PC-3 (cell line): Measurements from ENCODE around the gene LGALS4. TPM values are rescaled to one million over a fixed set of nuclear protein-coding genes. Genes with fewer than 3 reads are reported as not detected.
"Not testable (repeated sequence)": the region's sequence is repeated elsewhere in the genome, so short reads cannot be mapped to it uniquely, and the experiment has no call there.

Source experiments
- ATAC-seq: fragments of 200-7000 bp; cut with Tn5 transposase; 2 replicates; pipeline ENCODE4 v1.9.1; 2020; ENCODE audit warnings: mild to moderate bottlenecking, moderate library complexity
- BruUV-seq: library from RNA; stranded (reverse); fragments of 400-500 nt; replicated peaks from 2 replicates; lab custom pipeline; 2021; lab: Mats Ljungman, UMichigan
- CTCF ChIA-PET: fragments of 300-600 bp; sonication (Branson Sonifier 250); formaldehyde crosslinking; loops from one replicate; lab custom pipeline; 2022; ENCODE audit warnings: antibody characterized with exemption; lab: Charles Lee
- POLR2A ChIA-PET: fragments of 300-600 bp; sonication (Branson Sonifier 250); formaldehyde crosslinking; loops from one replicate; lab custom pipeline; 2022; ENCODE audit warnings: antibody characterized with exemption; ENCODE audit not compliant: unreplicated experiment; lab: Charles Lee
- DNase-seq: peaks from one replicate; pipeline ENCODE4 v3.0.0-alpha.2; 2015
- H2AFZ ChIP-seq: fragments of 300-600 bp; sonication (generic); 2 replicates; pipeline ENCODE4 v1.6.0; 2016; ENCODE audit warnings: antibody characterized with exemption, low read length
- H3F3A ChIP-seq: fragments of 300-600 bp; sonication (generic); one replicate; pipeline ENCODE4 v1.6.0; 2017; ENCODE audit warnings: antibody characterized with exemption, low read length, control low read depth, mild to moderate bottlenecking; ENCODE audit not compliant: unreplicated experiment
- H3K27ac ChIP-seq: fragments of 300-600 bp; sonication (generic); 2 replicates; pipeline ENCODE4 v1.5.1; 2016; ENCODE audit warnings: mild to moderate bottlenecking, low read length
- H3K27me3 ChIP-seq: fragments of 300-600 bp; sonication (generic); 2 replicates; pipeline ENCODE4 v1.6.1; 2016; ENCODE audit warnings: low read length, mixed read lengths
- H3K36me3 ChIP-seq: fragments of 300-600 bp; sonication (generic); 2 replicates; pipeline ENCODE4 v1.6.1; 2016; ENCODE audit warnings: low read depth, mixed run types, low read length, mixed read lengths
- H3K4me1 ChIP-seq: fragments of 300-600 bp; sonication (generic); 2 replicates; pipeline ENCODE4 v1.5.1; 2016; ENCODE audit warnings: low read length; ENCODE audit not compliant: insufficient read depth
- H3K4me2 ChIP-seq: fragments of 300-600 bp; sonication (generic); 2 replicates; pipeline ENCODE4 v1.6.0; 2016; ENCODE audit warnings: low read length
- H3K4me3 ChIP-seq: fragments of 300-600 bp; sonication (generic); 2 replicates; pipeline ENCODE4 v1.5.1; 2016; ENCODE audit warnings: mild to moderate bottlenecking, low read length, mixed read lengths
- H3K79me2 ChIP-seq: fragments of 300-600 bp; sonication (generic); 2 replicates; pipeline ENCODE4 v1.6.1; 2017; ENCODE audit warnings: low read length, mixed read lengths
- H3K9ac ChIP-seq: fragments of 300-600 bp; sonication (generic); 2 replicates; pipeline ENCODE4 v1.6.0; 2016; ENCODE audit warnings: mild to moderate bottlenecking, low read length
- H3K9me2 ChIP-seq: fragments of 300-600 bp; sonication (generic); replicated peaks from 2 replicates; pipeline ENCODE4 v1.6.1; 2016; ENCODE audit warnings: mixed run types, low read length, mixed read lengths
- H3K9me3 ChIP-seq: fragments of 300-600 bp; sonication (generic); 2 replicates; pipeline ENCODE4 v1.6.1; 2016; ENCODE audit warnings: low read length, mixed read lengths
- H4K20me1 ChIP-seq: fragments of 300-600 bp; sonication (generic); 2 replicates; pipeline ENCODE4 v1.6.1; 2016; ENCODE audit warnings: low read length, mixed read lengths
- CTCF ChIP-seq: fragments of 300-600 bp; sonication (generic); conservative IDR thresholded peaks from 2 replicates; pipeline ENCODE4 v1.5.1; 2017; ENCODE audit warnings: antibody characterized with exemption, low read depth, mild to moderate bottlenecking, low read length
- EZH2 ChIP-seq: fragments of 300-600 bp; sonication (generic); IDR thresholded peaks from one replicate; pipeline ENCODE4 v1.6.1; 2017; ENCODE audit warnings: antibody characterized with exemption, mild to moderate bottlenecking, low read length; ENCODE audit not compliant: unreplicated experiment
- EZH2phosphoT487 ChIP-seq: fragments of 300-600 bp; sonication (generic); IDR thresholded peaks from 2 replicates; pipeline ENCODE4 v1.6.1; 2018; ENCODE audit warnings: mild to moderate bottlenecking, antibody characterized with exemption, low read length, borderline replicate concordance
- intact Hi-C: fragments of 100-400 bp; cut with micrococcal nuclease; formaldehyde crosslinking; loops from 2 replicates; pipeline ENCODE4 v1.9.0; 2023
- total RNA-seq: library from RNA; depleted of rRNA; stranded (reverse); fragments of >200 nt; gene quantifications from 2 replicates; pipeline ENCODE4 v1.2.3, GENCODE V29; 2014

LGALS4 gene
- total RNA-seq, 1 experiment from 2014 or later: 0.51 TPM

GRCh38 chr19:38763795-38764220 lies 48.9 kb downstream of the LGALS4 start:
- H3K4me3 ChIP-seq: no peak overlapping the region
- H3F3A ChIP-seq: no peaks in the 10 kb centered on the region
- no peak overlapping the region for H3K27ac ChIP-seq
- BruUV-seq: no TSS peak
- H3K79me2 ChIP-seq: no peaks in the 10 kb centered on the region
- no peak for TF ChIP-seq CTCF
- TF ChIP-seq EZH2: no peak
- no peak for TF ChIP-seq EZH2phosphoT487
- ChIA-PET CTCF (no interaction called here), POLR2A (no interaction called here)
- H3K36me3 ChIP-seq: no peaks in the 10 kb centered on the region
- H2AFZ ChIP-seq: no peak overlapping the region
- H3K9me2 ChIP-seq: no peaks in the 10 kb centered on the region
- H3K27me3 ChIP-seq: no peaks in the 10 kb centered on the region
- H3K9me3 ChIP-seq: no peaks in the 10 kb centered on the region
- no peak overlapping the region for H3K4me2 ChIP-seq
- no peak overlapping the region for H3K9ac ChIP-seq
- DNase-seq (no peak), ATAC-seq (no peak)
- H3K4me1 ChIP-seq: no peaks in the 10 kb centered on the region
- H4K20me1 ChIP-seq: no peaks in the 10 kb centered on the region
- intact Hi-C loops: no loop called here

GRCh38 chr19:38761884-38762389 lies 50.8 kb downstream of the LGALS4 start:
- ATAC-seq, H3K9me3 ChIP-seq, H3K9me2 ChIP-seq, CTCF ChIA-PET, H3K4me2 ChIP-seq, H3K36me3 ChIP-seq, intact Hi-C loops, H3K4me1 ChIP-seq, H3K9ac ChIP-seq, BruUV-seq, DNase-seq, H3K79me2 ChIP-seq, H3K27ac ChIP-seq, H4K20me1 ChIP-seq, H3K4me3 ChIP-seq, H2AFZ ChIP-seq, H3F3A ChIP-seq, H3K27me3 ChIP-seq: not testable (repeated sequence)
- POLR2A ChIA-PET: interaction anchor here (0.6 kb wide), 1 partner anchor 317 kb away, joined by 6 read pairs; no protein-coding TSS in a partner anchor

GRCh38 chr19:38760805-38761517 lies 51.8 kb downstream of the LGALS4 start:
- H3K27me3 ChIP-seq, BruUV-seq, H3K4me2 ChIP-seq, ATAC-seq, CTCF ChIA-PET, H3F3A ChIP-seq, H3K9me2 ChIP-seq, intact Hi-C loops, H3K4me3 ChIP-seq, H3K9ac ChIP-seq, H4K20me1 ChIP-seq, H3K4me1 ChIP-seq, H3K9me3 ChIP-seq, H2AFZ ChIP-seq, H3K36me3 ChIP-seq, DNase-seq, H3K79me2 ChIP-seq, H3K27ac ChIP-seq: not testable (repeated sequence)
- POLR2A ChIA-PET: interaction anchor here (0.6 kb wide), 1 partner anchor 318 kb away, joined by 6 read pairs; no protein-coding TSS in a partner anchor
